Right lobe of liver (tissue), 4 donors: ENCODE measurements around the gene TTLL12.
A peak's percentile ranks its signal among the peaks of the same experiment; 100 is the strongest.

Experiments
- CTCF ChIP-seq, 4 donors: fragments of 200-600 bp in 3 of 4; fragments of 450-650 bp in 1 of 4; IDR thresholded peaks; one replicate each; pipeline versions ENCODE4 v1.5.1 to v1.8.0; 2016 to 2022; ENCODE audit warnings: antibody characterized with exemption in 4 of 4, mild to moderate bottlenecking in 2 of 4
- POLR2A ChIP-seq: fragments of 450-650 bp; IDR thresholded peaks from one replicate; pipeline ENCODE4 v1.6.1; 2017; ENCODE audit warnings: antibody characterized with exemption, mild to moderate bottlenecking
- donor health status: DM: no; HTN: no; CAD: no.
- donor health status: DM: no; HTN: no; CAD: no.
- donor health status: DM: no; HTN: yes; CAD: no.

GRCh38 chr22:43151251-43152002 is 35.5 kb downstream of the TTLL12 start, which contains the start of gene TSPO:
- TF ChIP-seq POLR2A, result peak; percentile 54
- TF ChIP-seq CTCF (IDR thresholded peaks at IDR 0.05), result no peak
